ENCODE measurements around the gene CACNA1D.

Gene CACNA1D

GRCh38 chr3:53765753-53766152 is 271.3 kb downstream of the CACNA1D start:
- TF ChIP-seq, protein P1, sequence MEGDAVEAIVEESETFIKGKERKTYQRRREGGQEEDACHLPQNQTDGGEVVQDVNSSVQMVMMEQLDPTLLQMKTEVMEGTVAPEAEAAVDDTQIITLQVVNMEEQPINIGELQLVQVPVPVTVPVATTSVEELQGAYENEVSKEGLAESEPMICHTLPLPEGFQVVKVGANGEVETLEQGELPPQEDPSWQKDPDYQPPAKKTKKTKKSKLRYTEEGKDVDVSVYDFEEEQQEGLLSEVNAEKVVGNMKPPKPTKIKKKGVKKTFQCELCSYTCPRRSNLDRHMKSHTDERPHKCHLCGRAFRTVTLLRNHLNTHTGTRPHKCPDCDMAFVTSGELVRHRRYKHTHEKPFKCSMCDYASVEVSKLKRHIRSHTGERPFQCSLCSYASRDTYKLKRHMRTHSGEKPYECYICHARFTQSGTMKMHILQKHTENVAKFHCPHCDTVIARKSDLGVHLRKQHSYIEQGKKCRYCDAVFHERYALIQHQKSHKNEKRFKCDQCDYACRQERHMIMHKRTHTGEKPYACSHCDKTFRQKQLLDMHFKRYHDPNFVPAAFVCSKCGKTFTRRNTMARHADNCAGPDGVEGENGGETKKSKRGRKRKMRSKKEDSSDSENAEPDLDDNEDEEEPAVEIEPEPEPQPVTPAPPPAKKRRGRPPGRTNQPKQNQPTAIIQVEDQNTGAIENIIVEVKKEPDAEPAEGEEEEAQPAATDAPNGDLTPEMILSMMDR (conservative IDR thresholded peaks at IDR 0.05; ENCODE audit: low read depth, low read length) = no peak
- no peak overlapping the region for H3K4me3 ChIP-seq (ENCODE audit: low read length)
- DNase-seq (ENCODE audit: low read depth) = no peak

DNA sequence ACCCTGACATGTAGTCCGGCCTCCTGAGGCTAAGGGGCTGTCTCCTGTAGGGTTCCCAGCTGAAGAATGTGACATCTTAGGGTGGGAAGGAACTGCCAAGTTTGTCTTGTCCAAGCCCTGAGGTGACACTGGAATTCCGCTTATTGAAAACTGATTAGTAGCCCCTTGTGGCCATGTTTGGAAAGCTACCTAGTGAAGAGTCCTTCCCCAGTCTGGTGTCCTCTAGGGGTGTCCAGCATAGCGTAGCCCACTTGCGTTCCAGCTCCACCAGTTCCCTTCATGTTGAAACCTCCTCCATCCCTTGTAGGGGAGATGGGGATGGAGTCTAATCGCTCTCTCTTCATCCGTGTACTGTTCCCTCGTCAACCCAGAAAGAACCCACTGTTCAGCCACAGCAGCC is 272.3 kb downstream of the CACNA1D start:
- no peak for DNase-seq (ENCODE audit: low read depth)
- TF ChIP-seq, protein P1 (conservative IDR thresholded peaks at IDR 0.05; ENCODE audit: low read depth, low read length) = peak; percentile 7
- no peak overlapping the region for H3K4me3 ChIP-seq (ENCODE audit: low read length)

- no peak overlapping the region for H3K4me3 ChIP-seq (ENCODE audit: low read length)
- TF ChIP-seq, protein P1 (conservative IDR thresholded peaks at IDR 0.05; ENCODE audit: low read depth, low read length) = no peak
- DNase-seq (ENCODE audit: low read depth) = no peak
These were observed 274.4 kb downstream of the CACNA1D start for GRCh38 chr3:53768478-53769459.

DNA sequence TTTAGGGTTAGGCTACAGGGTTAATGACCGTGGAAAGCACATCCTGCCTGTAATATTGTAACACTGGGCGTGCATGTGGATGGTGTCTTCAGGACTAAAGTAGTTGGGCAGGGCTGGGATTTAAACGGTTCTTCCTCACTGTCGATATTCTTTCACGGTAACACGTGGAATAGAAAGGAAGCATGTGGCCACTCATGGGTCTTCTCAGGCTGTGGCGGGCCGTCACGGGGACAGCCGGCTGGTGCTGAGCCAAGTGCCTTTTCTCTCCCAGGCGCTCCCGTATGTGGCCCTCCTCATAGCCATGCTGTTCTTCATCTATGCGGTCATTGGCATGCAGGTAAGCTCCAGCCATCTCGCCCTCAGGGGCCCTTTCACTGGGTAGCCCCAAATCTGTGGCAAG is 278.2 kb downstream of the CACNA1D start:
- TF ChIP-seq, protein P1 (conservative IDR thresholded peaks at IDR 0.05; ENCODE audit: low read depth, low read length) = no peak
- H3K4me3 ChIP-seq (ENCODE audit: low read length) = no peak overlapping the region
- no peak for DNase-seq (ENCODE audit: low read depth)

- TF ChIP-seq, protein P1 (conservative IDR thresholded peaks at IDR 0.05; ENCODE audit: low read depth, low read length) = no peak
- no peak overlapping the region for H3K4me3 ChIP-seq (ENCODE audit: low read length)
- peak; percentile 16 for DNase-seq (ENCODE audit: low read depth)
These were observed 278.6 kb downstream of the CACNA1D start for GRCh38 chr3:53773021-53773436.

- H3K4me3 ChIP-seq (ENCODE audit: low read length) = no peak overlapping the region
- TF ChIP-seq, protein P1 (conservative IDR thresholded peaks at IDR 0.05; ENCODE audit: low read depth, low read length) = no peak
- peak; percentile 92 for DNase-seq (ENCODE audit: low read depth)
These were observed 279.4 kb downstream of the CACNA1D start for GRCh38 chr3:53773611-53774368.
